Measurements from ENCODE around the gene CMTM5.
"Not testable (repeated sequence)": the region's sequence is repeated elsewhere in the genome, so short reads cannot be mapped to it uniquely, and the experiment has no call there.

Gene CMTM5

GRCh38 chr14:23379366-23380196 is 2.7 kb downstream of the CMTM5 start:
- DNase-seq (ENCODE audit: low spot score) = peak; percentile 46

DNA sequence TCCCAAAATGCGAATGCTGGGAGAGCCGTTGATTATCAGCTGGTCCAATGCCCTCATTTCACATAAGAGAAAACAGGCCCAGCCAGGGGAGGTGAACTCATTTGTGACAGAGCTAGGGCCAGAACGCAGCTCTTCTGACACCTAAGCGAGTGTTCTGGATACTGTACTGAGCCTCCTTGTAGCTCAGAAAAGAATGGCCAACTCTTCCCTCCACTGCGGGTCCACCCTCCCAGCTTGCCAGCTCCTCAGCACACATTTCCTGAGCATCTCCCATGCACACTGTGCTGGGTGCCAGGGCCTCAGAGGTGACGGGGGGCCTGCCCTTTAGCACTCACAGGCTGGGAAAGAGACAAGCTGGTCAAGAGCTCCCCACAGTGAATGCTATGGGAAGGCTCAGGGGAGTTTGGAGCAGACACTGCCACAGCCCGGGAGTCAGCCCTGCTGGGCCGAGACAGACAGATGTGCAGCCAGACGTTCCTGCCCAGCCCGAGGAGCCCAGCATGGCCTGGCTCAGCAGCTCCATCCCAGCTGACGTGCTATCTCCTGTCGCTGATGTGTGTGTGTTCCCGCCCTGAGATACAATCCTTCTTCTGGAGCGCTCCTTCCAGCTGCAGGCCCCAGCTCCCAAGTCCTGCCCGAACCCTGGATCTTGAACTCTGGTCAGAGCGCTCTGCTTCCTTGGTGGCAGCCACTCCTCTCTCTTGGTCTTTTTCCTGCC is 3.5 kb downstream of the CMTM5 start:
- peak; percentile 30 for DNase-seq (ENCODE audit: low spot score)

DNA sequence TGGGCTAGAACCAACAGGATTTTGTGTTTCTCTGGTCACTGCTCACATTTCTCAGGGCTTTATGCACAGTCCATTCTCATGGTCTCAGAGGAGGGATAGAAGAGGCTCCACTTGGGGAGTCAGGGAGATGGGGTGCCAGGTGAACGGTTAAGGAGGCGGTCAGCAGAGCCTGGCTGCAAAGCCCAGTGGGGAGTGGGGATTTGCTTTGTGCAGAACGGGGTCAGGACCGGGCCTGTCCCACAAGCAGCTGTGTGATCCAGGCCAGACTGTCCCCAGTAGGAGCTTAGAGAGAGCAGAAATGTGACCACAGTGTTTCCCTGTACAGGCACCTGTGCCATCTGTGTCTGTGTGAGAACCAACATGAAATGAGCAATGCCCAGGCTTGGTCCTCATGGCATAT is 4.1 kb downstream of the CMTM5 start:
- no peak for DNase-seq (ENCODE audit: low spot score)

DNA sequence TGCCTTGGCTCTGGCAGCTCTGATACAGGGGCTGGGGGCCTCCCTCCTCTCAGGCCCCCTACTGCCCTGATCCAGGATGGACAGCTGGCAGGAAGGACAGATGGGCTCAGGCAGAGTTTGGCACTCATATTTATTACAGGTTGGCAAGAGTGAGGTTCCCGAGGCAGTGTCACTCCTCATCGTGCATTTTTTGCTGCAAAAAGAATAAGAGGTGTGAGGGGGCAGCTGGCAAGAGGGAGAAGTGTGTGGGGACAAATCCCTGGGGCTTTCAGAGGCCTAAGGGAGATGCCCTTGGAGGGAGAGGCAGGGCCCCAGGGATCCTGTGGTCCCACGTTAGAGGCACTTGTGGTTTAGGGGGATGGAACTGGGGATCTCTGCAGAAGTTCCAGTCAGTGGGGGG is 5.0 kb downstream of the CMTM5 start:
- no peak for DNase-seq (ENCODE audit: low spot score)

DNA sequence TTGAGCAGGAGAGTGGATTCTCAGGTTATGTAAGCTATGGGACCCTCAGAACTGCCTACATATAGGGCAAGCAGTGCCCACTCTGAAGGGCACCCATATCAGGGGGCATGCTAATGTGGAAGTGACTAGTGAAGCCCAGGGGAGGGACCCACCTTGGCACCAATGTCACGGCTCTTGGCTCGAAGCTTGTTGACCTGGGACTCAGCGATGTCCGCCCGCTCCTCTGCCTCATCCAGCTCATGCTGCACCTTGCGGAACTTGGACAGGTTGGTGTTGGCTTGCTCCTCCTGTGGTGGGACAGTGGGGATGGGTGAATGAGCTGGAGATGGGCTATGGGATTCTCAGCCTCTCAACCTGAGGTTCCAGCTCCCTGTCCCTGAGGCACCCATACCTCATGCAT is 5.4 kb downstream of the CMTM5 start:
- no peak for DNase-seq (ENCODE audit: low spot score)

DNA sequence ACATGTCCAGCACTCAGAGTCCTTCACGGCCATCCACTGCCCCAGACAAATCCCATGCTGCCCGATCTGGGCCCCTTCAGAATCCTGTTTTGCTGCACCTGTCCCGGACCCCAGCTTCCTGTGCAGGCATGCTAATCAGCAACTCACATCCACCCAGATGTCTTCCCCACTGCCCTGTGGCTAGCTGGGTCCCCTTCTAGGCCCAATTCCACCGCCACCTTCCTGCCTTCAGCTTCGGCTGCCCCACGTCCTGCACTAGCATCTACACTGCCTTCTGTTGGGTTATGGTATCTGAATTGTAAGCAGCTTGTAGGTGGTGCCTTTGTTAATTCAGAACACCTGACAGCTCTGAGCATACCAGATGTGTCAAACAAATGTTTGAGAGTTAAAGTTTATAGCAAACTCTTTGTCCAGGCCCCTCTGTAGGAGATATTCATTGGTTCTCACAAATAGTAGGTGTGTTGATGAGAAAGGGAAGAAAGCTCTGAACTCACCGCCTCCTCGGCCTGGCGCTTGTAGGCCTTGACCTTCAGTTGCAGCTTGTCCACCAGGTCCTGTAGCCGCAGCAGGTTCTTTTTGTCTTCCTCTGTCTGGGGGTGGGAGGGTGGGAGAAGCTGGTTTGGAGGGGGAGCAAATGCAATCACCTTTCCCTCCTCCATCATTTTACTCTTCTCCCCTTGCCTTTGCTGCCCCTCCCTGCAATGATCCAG is 6.0 kb downstream of the CMTM5 start:
- DNase-seq (ENCODE audit: low spot score) = no peak

- DNase-seq (ENCODE audit: low spot score) = no peak
Observed at GRCh38 chr14:23384364-23385080, 7.7 kb downstream of the CMTM5 start.

DNA sequence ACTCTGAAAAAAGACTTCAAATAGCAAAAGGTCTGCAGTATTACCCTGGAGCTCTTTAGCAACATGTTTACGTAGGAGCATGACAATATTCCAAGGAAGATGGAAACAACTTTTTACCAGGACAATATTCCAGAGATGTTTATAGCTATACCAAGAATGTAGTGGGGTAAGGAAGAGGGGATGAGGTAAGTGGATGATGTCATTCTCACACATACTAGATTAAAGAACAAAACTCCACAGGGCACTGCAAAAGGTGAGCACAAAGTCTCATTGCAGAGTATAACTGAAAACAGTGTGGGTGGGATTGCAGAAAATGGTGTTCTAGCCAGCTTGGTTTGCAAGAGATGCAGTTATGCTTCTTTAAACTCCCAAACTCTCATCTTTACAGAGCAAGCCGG is 8.4 kb downstream of the CMTM5 start:
- DNase-seq (ENCODE audit: low spot score) = no peak

GRCh38 chr14:23385642-23386265 is 8.9 kb downstream of the CMTM5 start:
- no peak for DNase-seq (ENCODE audit: low spot score)

GRCh38 chr14:23386266-23386657 is 9.4 kb downstream of the CMTM5 start:
- not testable (repeated sequence) for DNase-seq (ENCODE audit: low spot score)

DNA sequence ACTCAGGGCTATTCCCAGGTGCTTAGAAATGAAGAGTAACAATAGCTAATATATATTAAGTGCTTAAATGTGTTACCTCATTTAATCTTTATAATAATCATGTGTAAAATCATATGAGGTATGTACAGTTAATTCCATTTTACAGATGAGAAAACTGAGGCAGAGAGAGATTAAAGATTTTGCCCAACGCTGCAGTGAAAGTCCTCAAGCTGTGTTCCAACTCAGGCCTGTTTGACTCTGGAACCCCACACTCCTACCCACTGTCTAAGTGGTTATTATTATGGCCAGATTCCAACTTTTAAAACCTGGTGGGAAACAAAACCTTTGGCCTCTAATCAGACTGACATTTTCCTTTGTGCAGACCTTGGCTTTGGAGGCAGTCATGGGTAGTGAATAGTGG is 10.2 kb downstream of the CMTM5 start:
- DNase-seq (ENCODE audit: low spot score) = no peak

DNA sequence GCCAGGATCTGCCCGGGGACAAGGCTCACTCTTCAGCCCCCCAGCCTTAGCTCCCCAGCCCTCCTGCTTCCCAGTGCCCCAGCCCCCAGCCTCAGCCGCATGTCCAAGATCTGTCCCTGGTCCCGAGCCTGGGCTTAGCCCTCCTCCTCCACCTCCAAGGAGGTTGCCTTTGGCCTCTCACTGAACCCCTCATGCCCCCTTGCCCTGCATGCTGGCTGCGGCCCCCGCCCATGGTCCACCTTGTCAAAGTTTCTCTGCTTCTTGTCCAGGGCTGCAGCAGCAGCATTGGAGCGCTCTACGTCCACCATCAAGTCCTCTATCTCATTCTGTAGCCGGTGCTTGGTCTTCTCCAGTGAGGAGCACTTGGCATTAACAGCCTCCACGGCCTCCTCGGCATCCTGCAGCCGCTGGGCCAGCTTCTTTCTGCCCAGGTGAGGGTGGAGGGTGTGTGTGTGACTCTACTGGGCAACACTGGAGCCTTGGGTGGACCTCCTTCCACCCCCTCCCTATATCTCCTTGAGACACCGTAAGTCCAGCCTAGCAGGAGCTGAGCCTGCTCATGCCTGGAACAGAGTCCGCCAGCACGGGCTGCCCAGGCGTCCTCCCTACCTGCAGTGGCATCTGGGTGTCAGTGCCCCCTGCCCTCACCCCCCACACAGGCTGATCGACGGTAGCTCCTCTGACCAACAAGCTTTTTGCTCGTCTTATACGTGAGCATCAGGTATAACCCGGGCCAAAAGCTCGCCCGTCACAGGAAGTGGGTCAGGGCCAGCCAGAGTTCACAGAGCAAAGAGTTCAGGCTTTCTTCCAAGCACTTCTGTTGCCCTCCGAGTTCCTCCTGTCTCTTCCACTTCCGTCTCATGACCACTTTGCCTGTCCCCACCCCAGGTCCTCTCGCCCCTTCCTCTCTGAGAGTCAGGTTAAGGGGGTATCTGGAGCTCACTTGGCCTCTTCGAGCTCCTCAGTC is 11.4 kb downstream of the CMTM5 start:
- no peak for DNase-seq (ENCODE audit: low spot score)

- no peak for DNase-seq (ENCODE audit: low spot score)
Observed at GRCh38 chr14:23388996-23389395, 12.2 kb downstream of the CMTM5 start.

- DNase-seq (ENCODE audit: low spot score) = no peak
Observed at GRCh38 chr14:23389396-23389795, 12.6 kb downstream of the CMTM5 start.

GRCh38 chr14:23389871-23390270 is 13.0 kb downstream of the CMTM5 start:
- DNase-seq (ENCODE audit: low spot score) = not testable (repeated sequence)

DNA sequence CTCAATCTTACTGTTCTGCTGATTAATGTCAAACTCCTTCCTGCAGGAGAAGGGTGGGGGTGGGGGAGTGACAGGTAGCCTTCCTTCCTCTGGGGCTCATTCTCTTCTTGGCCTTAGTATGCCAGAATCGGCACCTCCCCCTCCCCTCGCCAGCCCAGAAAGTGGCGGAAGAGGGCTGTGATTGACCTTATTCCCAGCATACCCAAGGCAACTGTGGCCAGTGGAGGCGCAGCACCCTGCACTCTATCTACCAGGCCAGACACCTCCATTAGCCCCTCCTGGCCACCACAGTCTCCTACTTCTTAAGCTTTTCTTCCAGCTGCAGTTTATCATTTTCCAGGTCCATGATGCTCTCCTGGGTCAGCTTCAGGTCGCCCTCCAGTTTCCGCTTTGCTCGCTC is 15.8 kb downstream of the CMTM5 start:
- no peak for DNase-seq (ENCODE audit: low spot score)

DNA sequence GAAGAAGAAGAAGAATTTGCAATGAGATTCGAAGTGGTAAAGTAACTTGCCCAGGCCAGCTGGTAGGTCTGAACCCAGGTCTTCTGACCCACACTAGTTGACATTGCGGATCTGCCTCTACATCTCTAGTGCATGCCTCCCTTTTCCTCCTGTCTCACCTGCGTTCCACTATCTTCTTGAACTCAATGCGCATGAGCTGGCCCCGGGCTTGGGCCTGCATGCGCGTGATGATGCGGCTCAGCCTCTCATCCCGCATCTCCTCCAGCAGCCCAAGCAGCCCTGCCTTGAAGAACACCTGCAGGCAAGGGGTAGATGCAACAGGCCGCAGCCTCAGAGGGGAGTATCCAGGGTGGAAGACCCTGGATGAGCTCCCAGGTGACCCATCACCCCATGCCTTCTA is 19.3 kb downstream of the CMTM5 start:
- no peak for DNase-seq (ENCODE audit: low spot score)

- DNase-seq (ENCODE audit: low spot score) = no peak
Observed at GRCh38 chr14:23396781-23397407, 20.0 kb downstream of the CMTM5 start.

DNA sequence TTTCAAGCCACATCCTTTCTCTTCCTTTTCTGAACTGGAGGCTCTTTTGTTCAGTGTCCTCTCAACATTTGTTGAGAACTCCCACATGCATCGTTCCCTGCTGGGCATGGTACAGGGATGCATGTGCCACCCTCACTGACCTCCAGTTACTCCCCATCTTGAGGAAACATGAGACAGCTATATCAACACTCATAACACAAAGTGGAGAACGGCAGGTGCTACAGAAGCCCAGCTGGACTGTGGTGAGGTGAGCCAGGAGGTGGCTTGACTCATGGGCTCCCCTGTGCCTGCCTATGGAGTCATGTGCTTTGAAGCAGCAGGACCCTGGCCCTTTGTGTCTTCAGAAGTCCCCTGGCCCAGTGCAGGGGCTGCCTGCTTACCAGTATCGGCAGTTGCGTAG is 21.5 kb downstream of the CMTM5 start:
- DNase-seq (ENCODE audit: low spot score) = no peak

GRCh38 chr14:23399136-23399535 is 22.3 kb downstream of the CMTM5 start:
- no peak for DNase-seq (ENCODE audit: low spot score)

Measured in pons (tissue), 1 donor.